ENCODE data around the gene LILRB3.

DNA sequence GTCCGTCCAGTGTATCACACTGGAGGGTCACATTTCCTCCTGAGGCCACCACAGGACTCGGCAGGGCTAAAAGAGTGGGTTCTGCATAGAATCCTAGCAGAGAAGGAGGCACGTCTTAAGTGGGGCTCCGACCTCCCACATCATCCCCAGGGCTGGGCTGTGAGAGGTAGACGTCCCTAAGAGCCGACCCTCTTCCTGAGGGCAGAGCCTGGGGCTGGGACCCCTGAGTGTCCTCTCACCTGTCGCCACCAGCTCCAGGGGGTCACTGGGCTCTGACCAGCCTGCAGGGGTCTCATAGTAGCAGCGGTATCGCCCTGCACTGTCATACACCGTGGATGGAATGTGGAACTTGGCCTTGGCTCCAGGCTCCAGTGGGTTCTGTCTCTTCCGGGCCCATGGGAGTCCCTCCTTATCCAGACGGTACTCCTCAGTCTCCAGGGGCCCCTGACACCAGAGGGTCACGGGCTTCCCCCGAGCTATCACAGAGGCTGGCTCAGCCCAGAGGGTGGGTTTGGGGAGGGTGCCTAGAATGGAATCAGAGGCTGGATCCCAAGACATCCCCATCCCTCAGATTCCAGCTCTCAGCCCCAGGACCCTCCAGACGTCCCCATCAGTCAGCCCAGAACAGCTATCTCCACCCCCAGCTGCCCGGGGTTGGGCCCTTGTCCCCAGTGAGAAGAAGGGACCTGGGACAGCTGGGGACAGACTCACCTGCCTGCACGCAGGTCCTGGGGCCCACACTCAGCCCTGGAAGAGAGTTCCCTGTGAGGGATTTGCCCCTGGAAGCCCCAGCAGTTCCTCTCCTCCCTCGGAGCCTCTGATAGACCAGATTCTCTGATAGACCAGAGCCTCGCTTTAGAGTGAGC is 33.7 kb upstream of the LILRB3 start:
- TF ChIP-seq, protein P1, sequence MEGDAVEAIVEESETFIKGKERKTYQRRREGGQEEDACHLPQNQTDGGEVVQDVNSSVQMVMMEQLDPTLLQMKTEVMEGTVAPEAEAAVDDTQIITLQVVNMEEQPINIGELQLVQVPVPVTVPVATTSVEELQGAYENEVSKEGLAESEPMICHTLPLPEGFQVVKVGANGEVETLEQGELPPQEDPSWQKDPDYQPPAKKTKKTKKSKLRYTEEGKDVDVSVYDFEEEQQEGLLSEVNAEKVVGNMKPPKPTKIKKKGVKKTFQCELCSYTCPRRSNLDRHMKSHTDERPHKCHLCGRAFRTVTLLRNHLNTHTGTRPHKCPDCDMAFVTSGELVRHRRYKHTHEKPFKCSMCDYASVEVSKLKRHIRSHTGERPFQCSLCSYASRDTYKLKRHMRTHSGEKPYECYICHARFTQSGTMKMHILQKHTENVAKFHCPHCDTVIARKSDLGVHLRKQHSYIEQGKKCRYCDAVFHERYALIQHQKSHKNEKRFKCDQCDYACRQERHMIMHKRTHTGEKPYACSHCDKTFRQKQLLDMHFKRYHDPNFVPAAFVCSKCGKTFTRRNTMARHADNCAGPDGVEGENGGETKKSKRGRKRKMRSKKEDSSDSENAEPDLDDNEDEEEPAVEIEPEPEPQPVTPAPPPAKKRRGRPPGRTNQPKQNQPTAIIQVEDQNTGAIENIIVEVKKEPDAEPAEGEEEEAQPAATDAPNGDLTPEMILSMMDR (IDR thresholded peaks at IDR 0.05), result no peak
- TF ChIP-seq POLR2A (IDR thresholded peaks at IDR 0.05) (no peak), POLR2AphosphoS5 (IDR thresholded peaks at IDR 0.05) (no peak)
